IMR-90 (cell line): ENCODE measurements around the gene PLA2G15. TPM values are rescaled to one million over a fixed set of nuclear protein-coding genes. Genes with fewer than 3 reads are reported as not detected.

Experiments
- ATAC-seq: fragments of 200-7000 bp; cut with Tn5 transposase; 2 replicates; pipeline ENCODE4 v1.9.1; 2020; ENCODE audit warnings: low read depth, mild to moderate bottlenecking, moderate library complexity
- BruUV-seq: library from RNA; stranded (reverse); fragments of 400-500 nt; replicated peaks from 2 replicates; lab custom pipeline; 2021; lab: Mats Ljungman, UMichigan
- CTCF ChIA-PET: fragments of 300-600 bp; formaldehyde crosslinking; extraction: SDS; loops from one replicate; lab custom pipeline; 2021; ENCODE audit warnings: antibody characterized with exemption; lab: Yijun Ruan, JAX
- POLR2A ChIA-PET: fragments of 300-600 bp; sonication (Branson Sonifier 250); formaldehyde crosslinking; loops from one replicate; lab custom pipeline; 2022; ENCODE audit warnings: antibody characterized with exemption; ENCODE audit not compliant: unreplicated experiment; lab: Charles Lee
- DNase-seq: peaks from one replicate; pipeline ENCODE4 v3.0.0; 2013
- H2AFZ ChIP-seq: replicated peaks from 2 replicates; pipeline ENCODE3; 2013; ENCODE audit warnings: low read length, mild to moderate bottlenecking; ENCODE audit not compliant: poor library complexity
- H2AK5ac ChIP-seq: 2 replicates; pipeline ENCODE4 v1.6.1; 2013; ENCODE audit warnings: low read depth, low read length, inconsistent platforms
- H2AK9ac ChIP-seq: replicated peaks from 2 replicates; pipeline ENCODE3; 2013; ENCODE audit warnings: mild to moderate bottlenecking, low read depth, low read length, moderate library complexity; ENCODE audit not compliant: poor library complexity
- H2BK120ac ChIP-seq: 2 replicates; pipeline ENCODE4 v1.6.1; 2013; ENCODE audit warnings: low read depth, low read length, inconsistent platforms
- H2BK15ac ChIP-seq: 3 replicates; pipeline ENCODE4 v1.6.1; 2013; ENCODE audit warnings: low read depth, low read length, inconsistent platforms
- H2BK20ac ChIP-seq: 2 replicates; pipeline ENCODE4 v1.6.1; 2013; ENCODE audit warnings: low read depth, mild to moderate bottlenecking, inconsistent platforms, low read length, moderate library complexity
- H2BK5ac ChIP-seq: 2 replicates; pipeline ENCODE4 v1.6.1; 2013; ENCODE audit warnings: mild to moderate bottlenecking, low read depth, low read length, inconsistent platforms; ENCODE audit not compliant: poor library complexity, severe bottlenecking
- H3K14ac ChIP-seq: replicated peaks from 2 replicates; pipeline ENCODE4 v1.6.1; 2013; ENCODE audit warnings: low read depth, low read length, inconsistent platforms
- H3K18ac ChIP-seq: 2 replicates; pipeline ENCODE4 v1.6.1; 2013; ENCODE audit warnings: low read depth, low read length, control low read depth
- H3K23ac ChIP-seq: 2 replicates; pipeline ENCODE4 v1.6.1; 2013; ENCODE audit warnings: low read depth, low read length, inconsistent platforms
- H3K27ac ChIP-seq: 2 replicates; pipeline ENCODE4 v1.5.1; 2013; ENCODE audit warnings: mild to moderate bottlenecking, control low read depth, low read length; ENCODE audit not compliant: insufficient read depth
- H3K27me3 ChIP-seq: 2 replicates; pipeline ENCODE4 v1.6.1; 2013; ENCODE audit warnings: low read length; ENCODE audit not compliant: control insufficient read depth, insufficient read depth
- H3K36me3 ChIP-seq: 2 replicates; pipeline ENCODE4 v1.6.1; 2013; ENCODE audit warnings: low read length, mixed read lengths; ENCODE audit not compliant: control insufficient read depth, insufficient read depth
- H3K4ac ChIP-seq: 2 replicates; pipeline ENCODE4 v1.6.1; 2013; ENCODE audit warnings: low read depth, low read length, inconsistent platforms
- H3K4me1 ChIP-seq: 2 replicates; pipeline ENCODE4 v1.6.1; 2013; ENCODE audit warnings: low read length, mixed read lengths; ENCODE audit not compliant: control insufficient read depth, insufficient read depth
- H3K4me2 ChIP-seq: 2 replicates; pipeline ENCODE4 v1.6.1; 2013; ENCODE audit warnings: low read depth, mild to moderate bottlenecking, control low read depth, low read length, moderate library complexity
- H3K4me3 ChIP-seq: 2 replicates; pipeline ENCODE4 v1.5.1; 2013; ENCODE audit warnings: low read depth, mild to moderate bottlenecking, control low read depth, low read length, moderate library complexity; ENCODE audit not compliant: insufficient read depth
- H3K56ac ChIP-seq: 2 replicates; pipeline ENCODE4 v1.6.1; 2013; ENCODE audit warnings: low read length, inconsistent platforms; ENCODE audit not compliant: insufficient read depth; ENCODE audit errors: extremely low read depth
- H3K79me1 ChIP-seq, 2 experiments: 2 replicates each; pipeline ENCODE4 v1.6.1; 2013; ENCODE audit warnings: low read length in 2 of 2, inconsistent platforms in 1 of 2, low read depth in 1 of 2
- H3K9ac ChIP-seq: 2 replicates; pipeline ENCODE4 v1.6.1; 2013; ENCODE audit warnings: low read depth, low read length, control low read depth
- H3K9me1 ChIP-seq: 2 replicates; pipeline ENCODE4 v1.6.1; 2013; ENCODE audit warnings: low read length, inconsistent platforms; ENCODE audit not compliant: insufficient read depth
- H3K9me3 ChIP-seq: 2 replicates; pipeline ENCODE4 v1.6.1; 2013; ENCODE audit warnings: low read length; ENCODE audit not compliant: control insufficient read depth, insufficient read depth
- H4K20me1 ChIP-seq: 2 replicates; pipeline ENCODE4 v1.6.1; 2013; ENCODE audit warnings: low read length, inconsistent platforms; ENCODE audit not compliant: insufficient read depth
- H4K5ac ChIP-seq: 2 replicates; pipeline ENCODE4 v1.6.1; 2013; ENCODE audit warnings: mild to moderate bottlenecking, low read depth, low read length, control low read depth
- H4K8ac ChIP-seq, 2 experiments: 2 replicates each; pipeline ENCODE4 v1.6.1; 2013; ENCODE audit warnings: low read depth in 2 of 2, low read length in 2 of 2, control low read depth in 1 of 2, inconsistent platforms in 1 of 2
- H4K91ac ChIP-seq: 2 replicates; pipeline ENCODE4 v1.6.1; 2013; ENCODE audit warnings: low read depth, low read length, inconsistent platforms; ENCODE audit not compliant: insufficient read depth
- CEBPB ChIP-seq: IDR thresholded peaks from 2 replicates; pipeline ENCODE4 v1.6.1; 2012; ENCODE audit warnings: low read depth, low read length, improper control_type of control experiment
- ELK1 ChIP-seq: fragments of 150-350 bp; IDR thresholded peaks from 2 replicates; pipeline ENCODE4 v1.6.1; 2016; ENCODE audit warnings: low read depth, mild to moderate bottlenecking, low read length, moderate library complexity, borderline replicate concordance
- FOS ChIP-seq: fragments of 150-350 bp; IDR thresholded peaks from 2 replicates; pipeline ENCODE4 v1.6.1; 2016; ENCODE audit warnings: low read depth, low read length
- MXI1 ChIP-seq: IDR thresholded peaks from 2 replicates; pipeline ENCODE4 v1.6.1; 2012; ENCODE audit warnings: low read depth, mild to moderate bottlenecking, low read length, moderate library complexity, borderline replicate concordance
- NFE2L2 ChIP-seq: fragments of 150-350 bp; IDR thresholded peaks from 2 replicates; pipeline ENCODE4 v1.6.1; 2016; ENCODE audit warnings: low read depth, mild to moderate bottlenecking, low read length
- WGBS, 2 experiments: methylation state at CpG; one replicate each; pipeline versions ENCODE4 v1.1.5 to v1.1.7; 2013; ENCODE audit warnings: missing lambda C conversion rate in 2 of 2; ENCODE audit not compliant: insufficient read length in 1 of 2; ENCODE audit errors: extremely low coverage in 2 of 2; 5-methylcytosine and 5-hydroxymethylcytosine counted together
- dilution Hi-C: fragments of 300-500 bp; cut with HindIII; formaldehyde crosslinking; loops from one replicate; pipeline ENCODE4 v1.14.3; 2018; ENCODE audit warnings: low sequenced_read_pairs; ENCODE audit not compliant: unreplicated experiment
- in situ Hi-C: fragments of 300-500 bp; cut with MboI; formaldehyde crosslinking; loops from 3 replicates; pipeline ENCODE4 v1.14.3; 2019; ENCODE audit warnings: low sequenced_read_pairs, inconsistent platforms, mixed read lengths
- intact Hi-C: fragments of 100-400 bp; cut with micrococcal nuclease; formaldehyde crosslinking; loops from 2 replicates; pipeline ENCODE4 v1.10.0; 2022
- polyA plus RNA-seq, 3 experiments: library from polyadenylated mRNA; depleted of rRNA; stranded (reverse); fragments of >200 nt; gene quantifications; 2 replicates each; pipeline ENCODE4 v1.2.3, GENCODE V29; 2012; ENCODE audit warnings: low replicate concordance in 1 of 3
- total RNA-seq: library from RNA; depleted of rRNA; stranded (reverse); fragments of >200 nt; gene quantifications from 2 replicates; pipeline ENCODE4 v1.2.3, GENCODE V29; 2012

PLA2G15 gene
- total and polyA plus RNA-seq, 2 of the 4 experiments (the other 2 are of a cell fraction): 19.5 to 31.7 TPM

- TF ChIP-seq FOS (no peak), ELK1 (no peak)
These were observed 17.2 kb upstream of the PLA2G15 start (continued) for GRCh38 chr16:68227850-68228553.

- ATAC-seq (no peak), DNase-seq (no peak)
- no peak overlapping the region for H4K8ac ChIP-seq
- H3K23ac ChIP-seq: no peak overlapping the region
- H3K27me3 ChIP-seq: no peaks in the 10 kb centered on the region
- no peak overlapping the region for H3K4me3 ChIP-seq
- H3K36me3 ChIP-seq: peaks cover 6% of the 10 kb centered on the region
- H2BK15ac ChIP-seq: no peak overlapping the region
- H2AK9ac ChIP-seq: no peak overlapping the region
- in situ Hi-C loops (loop anchor here (10.0 kb wide), 2 partner anchors 134 to 244 kb away; partner anchors contain the start of gene DPEP3), dilution Hi-C loops (no loop called here), intact Hi-C loops (loop anchor here (1.0 to 10.0 kb wide), 6 partner anchors 134 to 412 kb away; partner anchors contain the start of genes NFATC3 and SLC12A4)
- H3K9me1 ChIP-seq: no peaks in the 10 kb centered on the region
- H3K4ac ChIP-seq: no peak overlapping the region
- no peak overlapping the region for H3K9ac ChIP-seq
- H3K18ac ChIP-seq: no peak overlapping the region
- WGBS, 2 experiments: no CpG with 5 or more reads among the region's 3 CpGs
- ChIA-PET POLR2A (no interaction called here), CTCF (interaction anchor here (0.9 to 1.7 kb wide), 3 partner anchors 9 to 188 kb away, joined by 3 to 8 read pairs (median 3); no protein-coding TSS in a partner anchor)
- H3K4me2 ChIP-seq: no peak overlapping the region
- H4K20me1 ChIP-seq: 0 out of 2 replicates have a peak, but pooled peaks cover 3% of the 10 kb centered on the region
- H4K5ac ChIP-seq: no peak overlapping the region
- no TSS peak for BruUV-seq
- no peak overlapping the region for H2BK20ac ChIP-seq
- no peak overlapping the region for H2AFZ ChIP-seq
- H2AK5ac ChIP-seq: no peak overlapping the region
- H4K91ac ChIP-seq: no peak overlapping the region
- no peak overlapping the region for H3K27ac ChIP-seq
- H2BK5ac ChIP-seq: no peak overlapping the region
- H3K4me1 ChIP-seq: peaks cover 2% of the 10 kb centered on the region
- no peak overlapping the region for H3K14ac ChIP-seq
- TF ChIP-seq MXI1: no peak
- TF ChIP-seq NFE2L2: no peak
- TF ChIP-seq ELK1: no peak
- no peak for TF ChIP-seq CEBPB
- no peak overlapping the region for H2BK120ac ChIP-seq
- peaks cover 0 to 3% of the 10 kb centered on the region in 2 experiments; a peak in 1 of 4 replicates for H3K79me1 ChIP-seq
- no peaks in the 10 kb centered on the region for H3K9me3 ChIP-seq
- H3K56ac ChIP-seq: no peak overlapping the region
These were observed 16.5 kb upstream of the PLA2G15 start for GRCh38 chr16:68228652-68229051.
